Sigmoid colon (tissue), 7 donors: ENCODE data around the gene AP3M1. TPM values are rescaled to one million over a fixed set of nuclear protein-coding genes. Genes with fewer than 3 reads are reported as not detected.

ENCODE experiments used
- DNase-seq: peaks from one replicate; pipeline ENCODE4 v3.0.0-alpha.2; 2019
- H3K27ac ChIP-seq, 4 donors: fragments of 200-600 bp; sonication (generic); one replicate each; pipeline ENCODE4 v1.5.1; 2016 to 2019; ENCODE audit warnings: mild to moderate bottlenecking in 1 of 4
- H3K27me3 ChIP-seq, 3 donors: fragments of 200-600 bp; sonication (generic); one replicate each; pipeline ENCODE4 v1.5.1; 2019; ENCODE audit warnings: mild to moderate bottlenecking in 1 of 3
- H3K36me3 ChIP-seq, 4 donors: fragments of 200-600 bp; sonication (generic); one replicate each; pipeline ENCODE4 v1.5.1; 2016 to 2019
- H3K4me1 ChIP-seq, 4 donors: fragments of 200-600 bp; sonication (generic); one replicate each; pipeline ENCODE4 v1.5.1; 2017 to 2019
- H3K4me3 ChIP-seq, 4 donors: fragments of 200-600 bp; sonication (generic); one replicate each; pipeline ENCODE4 v1.5.1; 2017 to 2019; ENCODE audit warnings: mild to moderate bottlenecking in 2 of 4, moderate library complexity in 1 of 4
- H3K9me3 ChIP-seq, 4 donors: fragments of 200-600 bp in 3 of 4; sonication (generic) in 3 of 4; one replicate each; pipeline versions ENCODE4 v1.5.1 to v1.6.1; 2013 to 2019
- EP300 ChIP-seq, 4 donors: sonication (generic); formaldehyde crosslinking; IDR thresholded peaks; one replicate each; pipeline ENCODE4 v1.6.1; 2017; ENCODE audit warnings: antibody characterized with exemption in 4 of 4
- POLR2A ChIP-seq, 2 donors: fragments of 450-650 bp; IDR thresholded peaks; one replicate each; pipeline ENCODE4 v1.6.1; 2016; ENCODE audit warnings: antibody characterized with exemption in 2 of 2, mild to moderate bottlenecking in 2 of 2, moderate library complexity in 2 of 2
- POLR2AphosphoS5 ChIP-seq, 4 donors: sonication (generic); formaldehyde crosslinking; IDR thresholded peaks; one replicate each; pipeline ENCODE4 v1.6.1; 2017; ENCODE audit warnings: antibody characterized with exemption in 4 of 4
- WGBS, 2 donors: extraction: QIAGEN DNeasy Blood & Tissue Kit; methylation state at CpG; one replicate each; pipeline ENCODE4 v1.1.7; 2013; 5-methylcytosine and 5-hydroxymethylcytosine counted together
- intact Hi-C: fragments of 100-400 bp; cut with DNase I; formaldehyde crosslinking; loops from one replicate; pipeline ENCODE4 v1.15.1; 2023
- polyA plus RNA-seq, 3 donors: library from polyadenylated mRNA; stranded (reverse); fragments of 200-250 nt; gene quantifications; one replicate each; pipeline ENCODE4 v1.2.3, GENCODE V29; 2013
- total RNA-seq, 4 donors: library from RNA; depleted of rRNA; stranded (reverse); fragments of >200 nt; gene quantifications; one replicate each; pipeline ENCODE4 v1.1.0, GENCODE V29; 2016
- TF ChIP-seq, protein P1 (sequence below), 4 experiments: fragments of 450-650 bp in 3 of 4; fragments of 200-600 bp in 1 of 4; IDR thresholded peaks; one replicate each; pipeline ENCODE4 v1.5.1; 2016 to 2019; ENCODE audit warnings: antibody characterized with exemption in 4 of 4, mild to moderate bottlenecking in 3 of 4, moderate library complexity in 2 of 4
- donor health status: healthy with polysubstance abuse.
- donor health status: Bipolar disorder and iron deficiency.
- donor health status: healthy.

AP3M1 gene
- total and polyA plus RNA-seq, 7 donors = 13.8 to 36.3 (median 26.7) TPM

DNA sequence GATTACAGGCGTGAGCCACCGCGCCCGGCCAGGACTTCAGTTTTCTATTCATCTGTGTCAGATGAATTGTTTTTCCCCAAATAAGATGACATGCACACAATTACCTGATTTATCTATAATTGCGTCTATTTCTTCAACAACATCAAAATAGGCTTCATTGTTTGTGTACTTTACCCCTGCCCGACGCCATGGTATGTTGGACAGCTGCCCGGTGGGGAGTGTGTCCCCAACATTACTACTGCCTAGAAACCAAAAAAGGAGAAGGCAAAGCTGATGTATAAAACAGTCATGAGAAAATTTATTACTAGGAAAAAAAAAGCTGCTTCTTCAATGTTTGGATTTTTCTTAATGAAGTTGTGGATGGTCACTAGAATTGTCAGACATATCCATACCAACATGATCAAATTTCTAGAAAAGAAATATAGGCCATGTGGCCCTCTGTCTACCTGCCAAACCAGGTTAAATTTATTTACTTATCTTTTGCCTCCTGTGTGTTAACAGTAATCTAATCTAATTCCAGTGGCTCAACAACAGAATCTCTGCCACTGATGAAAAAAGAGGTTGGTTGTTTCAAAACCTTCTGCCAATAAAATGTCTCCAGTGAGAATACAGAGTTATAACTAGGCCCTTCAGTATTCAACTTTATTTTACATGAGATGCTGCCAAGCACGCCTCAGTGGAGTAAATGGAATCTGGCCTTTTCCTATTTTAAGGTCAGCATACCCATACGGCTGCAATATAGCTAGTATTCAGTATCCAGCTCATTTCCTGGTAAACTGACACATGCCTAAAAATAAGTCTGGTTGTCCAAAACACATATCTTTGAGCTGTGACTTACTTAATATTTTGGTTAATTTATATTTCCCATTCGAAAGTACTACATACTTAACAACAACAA lies 16.5 kb downstream of the AP3M1 start:
- WGBS, 2 donors = 83 to 85% methylated on average over 11 of the region's 11 CpGs
- H3K36me3 ChIP-seq = peaks cover 40 to 95% (median 52%) of the 10 kb centered on the region in 4 donors
- peak overlapping the region in 1 of 4 donors; percentile 25 for H3K27ac ChIP-seq
- peaks cover 0 to 12% (median 5%) of the 10 kb centered on the region in 4 donors for H3K4me1 ChIP-seq
- DNase-seq = no peak
- intact Hi-C loops = no loop called here
- no peak overlapping the region for H3K4me3 ChIP-seq
- TF ChIP-seq EP300 (IDR thresholded peaks at IDR 0.05) (no peak), POLR2AphosphoS5 (IDR thresholded peaks at IDR 0.05) (no peak), POLR2A (IDR thresholded peaks at IDR 0.05) (no peak)
- TF ChIP-seq, protein P1, sequence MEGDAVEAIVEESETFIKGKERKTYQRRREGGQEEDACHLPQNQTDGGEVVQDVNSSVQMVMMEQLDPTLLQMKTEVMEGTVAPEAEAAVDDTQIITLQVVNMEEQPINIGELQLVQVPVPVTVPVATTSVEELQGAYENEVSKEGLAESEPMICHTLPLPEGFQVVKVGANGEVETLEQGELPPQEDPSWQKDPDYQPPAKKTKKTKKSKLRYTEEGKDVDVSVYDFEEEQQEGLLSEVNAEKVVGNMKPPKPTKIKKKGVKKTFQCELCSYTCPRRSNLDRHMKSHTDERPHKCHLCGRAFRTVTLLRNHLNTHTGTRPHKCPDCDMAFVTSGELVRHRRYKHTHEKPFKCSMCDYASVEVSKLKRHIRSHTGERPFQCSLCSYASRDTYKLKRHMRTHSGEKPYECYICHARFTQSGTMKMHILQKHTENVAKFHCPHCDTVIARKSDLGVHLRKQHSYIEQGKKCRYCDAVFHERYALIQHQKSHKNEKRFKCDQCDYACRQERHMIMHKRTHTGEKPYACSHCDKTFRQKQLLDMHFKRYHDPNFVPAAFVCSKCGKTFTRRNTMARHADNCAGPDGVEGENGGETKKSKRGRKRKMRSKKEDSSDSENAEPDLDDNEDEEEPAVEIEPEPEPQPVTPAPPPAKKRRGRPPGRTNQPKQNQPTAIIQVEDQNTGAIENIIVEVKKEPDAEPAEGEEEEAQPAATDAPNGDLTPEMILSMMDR (IDR thresholded peaks at IDR 0.05) = no peak
- no peaks in the 10 kb centered on the region for H3K9me3 ChIP-seq
- no peaks in the 10 kb centered on the region for H3K27me3 ChIP-seq

DNA sequence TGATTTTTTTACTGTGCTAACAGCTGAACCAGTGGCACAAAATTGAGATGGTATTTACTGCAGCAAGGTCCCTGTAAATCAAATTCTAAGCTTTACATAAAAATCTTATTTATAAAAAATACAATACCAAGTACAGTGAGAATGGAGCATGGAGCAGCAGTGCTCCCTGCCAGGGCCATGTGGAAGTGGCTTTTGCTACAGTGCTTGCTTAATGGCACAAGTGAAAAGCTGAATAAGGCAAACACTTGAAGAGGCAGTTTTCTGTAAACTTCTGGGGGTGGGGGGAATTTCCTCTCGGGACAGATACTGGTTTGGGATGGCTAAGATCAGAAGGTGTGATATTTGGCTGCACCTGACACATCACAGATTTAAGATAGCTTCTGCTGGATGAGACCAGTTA lies 27.5 kb downstream of the AP3M1 start:
- WGBS, 2 donors = 50 to 53% methylated on average over 1 of the region's 1 CpG
- intact Hi-C loops = no loop called here

DNA sequence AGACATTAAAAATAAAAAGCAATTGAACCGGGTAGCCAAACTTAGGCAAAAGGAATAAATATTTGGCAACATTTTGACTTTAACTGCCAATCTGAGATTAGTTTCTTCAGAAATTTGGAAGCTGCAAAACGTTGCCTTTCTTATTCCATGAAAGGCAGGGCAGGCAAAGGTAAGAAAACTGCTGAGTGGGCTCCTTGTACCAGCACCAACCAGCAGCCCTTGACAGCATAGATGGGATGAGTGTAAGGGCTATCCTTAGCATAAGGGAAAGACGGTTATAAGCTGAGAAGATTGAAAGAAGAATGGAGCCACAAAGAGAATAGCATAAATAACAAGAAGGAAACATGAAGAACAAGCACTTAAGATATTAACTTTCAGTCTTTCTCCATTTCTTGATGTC lies 28.6 kb downstream of the AP3M1 start:
- DNase-seq = no peak

More for the DNA sequence above, 27.5 kb downstream of the AP3M1 start:
- Histone ChIP-seq H3K27me3 (no peaks in the 10 kb centered on the region), H3K27ac (peak overlapping the region in 2 of 4 donors; percentile 20 to 30), H3K4me3 (no peak overlapping the region), H3K9me3 (no peaks in the 10 kb centered on the region), H3K36me3 (peaks cover 19 to 100% (median 34%) of the 10 kb centered on the region in 4 donors), H3K4me1 (peaks cover 0 to 14% (median 8%) of the 10 kb centered on the region in 4 donors)
- TF ChIP-seq, protein P1 (IDR thresholded peaks at IDR 0.05) = no peak
- TF ChIP-seq EP300 (IDR thresholded peaks at IDR 0.05) (no peak), POLR2AphosphoS5 (IDR thresholded peaks at IDR 0.05) (no peak), POLR2A (IDR thresholded peaks at IDR 0.05) (no peak)
- DNase-seq = no peak

DNA sequence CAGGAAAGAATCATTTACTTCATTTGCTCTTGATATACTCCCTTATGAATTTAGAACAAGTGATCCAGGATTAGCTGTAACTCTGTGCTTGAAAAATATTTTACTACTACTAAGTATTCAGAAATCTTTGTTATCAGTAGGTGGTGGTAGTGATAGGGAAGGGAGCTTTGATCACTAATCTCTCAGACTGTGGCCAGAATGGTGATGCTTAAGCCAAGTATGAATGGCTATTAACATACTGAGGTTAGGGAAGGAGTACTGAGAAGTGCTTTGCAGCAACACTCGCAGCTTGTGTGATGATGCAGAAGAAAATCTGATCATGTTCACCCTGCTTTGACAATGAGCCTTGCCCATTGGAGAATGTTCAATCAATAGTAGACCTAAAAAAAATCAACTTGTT lies 29.3 kb downstream of the AP3M1 start:
- 87 to 90% methylated on average over 1 of the region's 1 CpG for WGBS, 2 donors
- no peaks in the 10 kb centered on the region for H3K9me3 ChIP-seq

More for the DNA sequence above, 28.6 kb downstream of the AP3M1 start:
- peak overlapping the region in 1 of 4 donors; percentile 12 for H3K27ac ChIP-seq
- H3K27me3 ChIP-seq = no peaks in the 10 kb centered on the region
- H3K9me3 ChIP-seq = no peaks in the 10 kb centered on the region
- intact Hi-C loops = no loop called here
- TF ChIP-seq, protein P1 (IDR thresholded peaks at IDR 0.05) = no peak
- TF ChIP-seq POLR2AphosphoS5 (IDR thresholded peaks at IDR 0.05) (no peak), EP300 (IDR thresholded peaks at IDR 0.05) (no peak), POLR2A (IDR thresholded peaks at IDR 0.05) (no peak)
- H3K36me3 ChIP-seq = peaks cover 20 to 100% (median 40%) of the 10 kb centered on the region in 4 donors
- H3K4me1 ChIP-seq = peaks cover 0 to 14% (median 8%) of the 10 kb centered on the region in 4 donors
- WGBS, 2 donors = 68 to 80% methylated on average over 3 of the region's 3 CpGs
- H3K4me3 ChIP-seq = no peak overlapping the region

More for the DNA sequence above, 29.3 kb downstream of the AP3M1 start:
- Histone ChIP-seq H3K27ac (no peak overlapping the region), H3K27me3 (no peaks in the 10 kb centered on the region), H3K4me1 (peaks cover 0 to 14% (median 8%) of the 10 kb centered on the region in 4 donors), H3K4me3 (no peak overlapping the region), H3K36me3 (peaks cover 17 to 100% (median 42%) of the 10 kb centered on the region in 4 donors)
- DNase-seq = no peak
- TF ChIP-seq EP300 (IDR thresholded peaks at IDR 0.05) (no peak), POLR2AphosphoS5 (IDR thresholded peaks at IDR 0.05) (no peak), POLR2A (IDR thresholded peaks at IDR 0.05) (no peak)
- TF ChIP-seq, protein P1 (IDR thresholded peaks at IDR 0.05) = no peak
- intact Hi-C loops = no loop called here
